Smooth muscle cell (in vitro differentiated cells): ENCODE results near the gene HBQ1. TPM values are rescaled to one million over a fixed set of nuclear protein-coding genes. Genes with fewer than 3 reads are reported as not detected.

Experiments
- DNase-seq: peaks from one replicate; lab custom pipeline; 2025; ENCODE audit not compliant: unreplicated experiment; lab: John Stamatoyannopoulos, UW
- H2AFZ ChIP-seq: fragments of 200-600 bp; sonication (generic); 2 replicates; pipeline ENCODE4 v1.6.0; 2016; ENCODE audit warnings: antibody characterized with exemption, low read depth, mild to moderate bottlenecking
- H3F3A ChIP-seq: fragments of 200-600 bp; sonication (generic); 2 replicates; pipeline ENCODE4 v1.6.0; 2017; ENCODE audit warnings: antibody characterized with exemption, low read depth
- H3K27ac ChIP-seq: fragments of 200-600 bp; sonication (generic); 2 replicates; pipeline ENCODE4 v1.5.1; 2016; ENCODE audit warnings: low read depth, mild to moderate bottlenecking
- H3K27me3 ChIP-seq: fragments of 200-600 bp; sonication (generic); 2 replicates; pipeline ENCODE4 v1.6.1; 2016; ENCODE audit warnings: low read depth, mild to moderate bottlenecking
- H3K36me3 ChIP-seq: fragments of 200-600 bp; sonication (generic); 2 replicates; pipeline ENCODE4 v1.5.1; 2016; ENCODE audit warnings: low read depth
- H3K4me1 ChIP-seq: fragments of 200-600 bp; sonication (generic); 2 replicates; pipeline ENCODE4 v1.5.1; 2016; ENCODE audit warnings: low read depth
- H3K4me2 ChIP-seq: fragments of 200-600 bp; sonication (generic); 2 replicates; pipeline ENCODE4 v1.6.0; 2016; ENCODE audit warnings: mild to moderate bottlenecking
- H3K4me3 ChIP-seq: fragments of 200-600 bp; sonication (generic); 2 replicates; pipeline ENCODE4 v1.5.1; 2016; ENCODE audit warnings: mild to moderate bottlenecking
- H3K79me2 ChIP-seq: fragments of 200-600 bp; sonication (generic); 2 replicates; pipeline ENCODE4 v1.6.0; 2016; ENCODE audit warnings: low read depth, mild to moderate bottlenecking
- H3K9ac ChIP-seq: fragments of 200-600 bp; sonication (generic); 2 replicates; pipeline ENCODE4 v1.6.0; 2016; ENCODE audit warnings: low read depth
- H3K9me3 ChIP-seq: fragments of 200-600 bp; sonication (generic); replicated peaks from 2 replicates; pipeline ENCODE4 v1.5.1; 2016; ENCODE audit warnings: low read depth
- H4K20me1 ChIP-seq: fragments of 200-600 bp; sonication (generic); 2 replicates; pipeline ENCODE4 v1.6.0; 2016; ENCODE audit warnings: low read depth
- CTCF ChIP-seq: fragments of 200-600 bp; sonication (generic); IDR thresholded peaks from 2 replicates; pipeline ENCODE4 v1.5.1; 2017; ENCODE audit warnings: borderline replicate concordance, mild to moderate bottlenecking, antibody characterized with exemption; ENCODE audit not compliant: insufficient read depth, poor library complexity, severe bottlenecking
- WGBS: methylation state at CpG from one replicate; pipeline ENCODE4 v1.1.7; 2016; ENCODE audit warnings: low lambda C conversion rate; 5-methylcytosine and 5-hydroxymethylcytosine counted together
- polyA plus RNA-seq: library from polyadenylated mRNA; unstranded; fragments of >200 nt; fragmentation: Nextera tagmentation; extraction: Ambion mirVana; gene quantifications from 2 replicates; pipeline ENCODE4 v1.2.1, GENCODE V29; 2016
- total RNA-seq: library from RNA; depleted of rRNA; stranded (reverse); fragments of >200 nt; gene quantifications from 2 replicates; pipeline ENCODE4 v1.2.3, GENCODE V29; 2014

Gene HBQ1
- total and polyA plus RNA-seq, 2 experiments from 2014 or later, result not detected

GRCh38 chr16:189604-190186 lies 9.4 kb downstream of the HBQ1 start:
- H3K4me2 ChIP-seq, result no peak overlapping the region
- no peak overlapping the region for H3K9ac ChIP-seq
- no peaks in the 10 kb centered on the region for H3K79me2 ChIP-seq
- no peaks in the 10 kb centered on the region for H3K9me3 ChIP-seq
- H3K4me1 ChIP-seq, result no peaks in the 10 kb centered on the region
- no peak overlapping the region for H3K4me3 ChIP-seq
- H2AFZ ChIP-seq, result no peak overlapping the region
- 98% methylated on average over 33 of the region's 34 CpGs for WGBS
- peaks cover 77% of the 10 kb centered on the region for H4K20me1 ChIP-seq
- TF ChIP-seq CTCF, result no peak
- no peak for DNase-seq
- no peaks in the 10 kb centered on the region for H3K27me3 ChIP-seq
- no peaks in the 10 kb centered on the region for H3F3A ChIP-seq
- peaks cover 11% of the 10 kb centered on the region for H3K36me3 ChIP-seq
- H3K27ac ChIP-seq, result no peak overlapping the region

GRCh38 chr16:191831-192230 lies 11.6 kb downstream of the HBQ1 start:
- H4K20me1 ChIP-seq, result peaks cover 90% of the 10 kb centered on the region
- H3K79me2 ChIP-seq, result no peaks in the 10 kb centered on the region
- no peak for TF ChIP-seq CTCF
- no peak overlapping the region for H2AFZ ChIP-seq
- no peaks in the 10 kb centered on the region for H3K27me3 ChIP-seq
- H3F3A ChIP-seq, result no peaks in the 10 kb centered on the region
- no peaks in the 10 kb centered on the region for H3K4me1 ChIP-seq
- no peak overlapping the region for H3K4me2 ChIP-seq
- no peaks in the 10 kb centered on the region for H3K9me3 ChIP-seq
- H3K4me3 ChIP-seq, result no peak overlapping the region
- H3K27ac ChIP-seq, result no peak overlapping the region
- no peak for DNase-seq
- peaks cover 11% of the 10 kb centered on the region for H3K36me3 ChIP-seq
- H3K9ac ChIP-seq, result no peak overlapping the region
- 93% methylated on average over 4 of the region's 4 CpGs for WGBS

- Histone ChIP-seq H3K4me1 (no peaks in the 10 kb centered on the region), H3K4me3 (no peak overlapping the region), H3K27ac (no peak overlapping the region), H3K27me3 (no peaks in the 10 kb centered on the region), H4K20me1 (peaks cover 91% of the 10 kb centered on the region), H3K9ac (no peak overlapping the region), H3K79me2 (no peaks in the 10 kb centered on the region), H3K9me3 (no peaks in the 10 kb centered on the region), H3K36me3 (peaks cover 15% of the 10 kb centered on the region), H3K4me2 (no peak overlapping the region), H3F3A (no peaks in the 10 kb centered on the region), H2AFZ (no peak overlapping the region)
- WGBS, result 97% methylated on average over 11 of the region's 11 CpGs
- TF ChIP-seq CTCF, result no peak
- no peak for DNase-seq
Measured at GRCh38 chr16:192686-193085, 12.4 kb downstream of the HBQ1 start.

- Histone ChIP-seq H3K27me3 (no peaks in the 10 kb centered on the region), H3F3A (no peaks in the 10 kb centered on the region), H2AFZ (no peak overlapping the region), H3K9me3 (no peaks in the 10 kb centered on the region), H3K4me1 (no peaks in the 10 kb centered on the region), H3K4me2 (no peak overlapping the region), H3K36me3 (peaks cover 22% of the 10 kb centered on the region), H3K4me3 (no peak overlapping the region), H3K27ac (no peak overlapping the region), H4K20me1 (peaks cover 94% of the 10 kb centered on the region), H3K9ac (no peak overlapping the region), H3K79me2 (peaks cover 3% of the 10 kb centered on the region)
- no peak for TF ChIP-seq CTCF
- WGBS, result 98% methylated on average over 15 of the region's 15 CpGs
- DNase-seq, result no peak
Measured at GRCh38 chr16:193441-193840, 13.2 kb downstream of the HBQ1 start.
